WERI-Rb-1 (cell line): ENCODE data around the gene CCNB1IP1.
A peak's percentile ranks its signal among the peaks of the same experiment; 100 is the strongest.
"Not testable (repeated sequence)": the region's sequence is repeated elsewhere in the genome, so short reads cannot be mapped to it uniquely, and the experiment has no call there.

Experiments used
- DNase-seq: peaks from one replicate; pipeline ENCODE4 v3.0.0-alpha.2; 2020
- H3K27ac ChIP-seq: fragments of 250-450 bp; sonication (Bioruptor Pico); 2 replicates; pipeline ENCODE4 v1.5.1; 2020; ENCODE audit warnings: mild to moderate bottlenecking, moderate library complexity
- H3K27me3 ChIP-seq: fragments of 250-450 bp; sonication (Bioruptor Pico); 2 replicates; pipeline ENCODE4 v1.5.1; 2021; ENCODE audit warnings: mild to moderate bottlenecking, low read depth, moderate library complexity; ENCODE audit not compliant: insufficient read depth, severe bottlenecking
- H3K36me3 ChIP-seq: fragments of 250-450 bp; sonication (Bioruptor Pico); 2 replicates; pipeline ENCODE4 v1.5.1; 2020; ENCODE audit warnings: mild to moderate bottlenecking, moderate library complexity
- H3K4me3 ChIP-seq: 2 replicates; pipeline ENCODE4 v1.5.1; 2011; ENCODE audit warnings: low read depth, mild to moderate bottlenecking, control low read depth, low read length
- H3K9me3 ChIP-seq: fragments of 250-450 bp; sonication (Bioruptor Pico); 2 replicates; pipeline ENCODE4 v1.5.1; 2021; ENCODE audit warnings: mild to moderate bottlenecking, moderate library complexity; ENCODE audit not compliant: severe bottlenecking
- CTCF ChIP-seq: IDR thresholded peaks from 2 replicates; pipeline ENCODE4 v1.5.1; 2011; ENCODE audit warnings: low read depth, mild to moderate bottlenecking, control low read depth, inconsistent platforms, low read length

CCNB1IP1 gene

GRCh38 chr14:20295067-20295466 is 38.0 kb downstream of the CCNB1IP1 start:
- Histone ChIP-seq H3K27ac (no peak overlapping the region), H3K9me3 (no peaks in the 10 kb centered on the region), H3K4me3 (no peak overlapping the region), H3K27me3 (no peaks in the 10 kb centered on the region), H3K36me3 (peaks cover 43% of the 10 kb centered on the region)
- no peak for DNase-seq
- no peak for TF ChIP-seq CTCF

- Histone ChIP-seq H3K27me3 (no peaks in the 10 kb centered on the region), H3K9me3 (no peaks in the 10 kb centered on the region), H3K4me3 (no peak overlapping the region), H3K36me3 (peaks cover 41% of the 10 kb centered on the region), H3K27ac (no peak overlapping the region)
- no peak for TF ChIP-seq CTCF
- DNase-seq: no peak
Observed at GRCh38 chr14:20294636-20295035, 38.4 kb downstream of the CCNB1IP1 start.

- H3K36me3 ChIP-seq, H3K27me3 ChIP-seq, H3K9me3 ChIP-seq, DNase-seq, H3K4me3 ChIP-seq, H3K27ac ChIP-seq: not testable (repeated sequence)
Observed at GRCh38 chr14:20281998-20282397, 51.1 kb downstream of the CCNB1IP1 start.

- not testable (repeated sequence) for H3K9me3 ChIP-seq, H3K27ac ChIP-seq, H3K36me3 ChIP-seq, H3K27me3 ChIP-seq, H3K4me3 ChIP-seq
- DNase-seq: peak; percentile 7
Observed at GRCh38 chr14:20280265-20280664, 52.8 kb downstream of the CCNB1IP1 start.

GRCh38 chr14:20278414-20278813 is 54.7 kb downstream of the CCNB1IP1 start:
- H3K27ac ChIP-seq: no peak overlapping the region
- no peak overlapping the region for H3K4me3 ChIP-seq
- no peak for DNase-seq
- H3K9me3 ChIP-seq: no peaks in the 10 kb centered on the region
- H3K36me3 ChIP-seq: no peaks in the 10 kb centered on the region
- no peaks in the 10 kb centered on the region for H3K27me3 ChIP-seq
- no peak for TF ChIP-seq CTCF

GRCh38 chr14:20277409-20277808 is 55.7 kb downstream of the CCNB1IP1 start:
- no peaks in the 10 kb centered on the region for H3K9me3 ChIP-seq
- no peak overlapping the region for H3K4me3 ChIP-seq
- no peak overlapping the region for H3K27ac ChIP-seq
- no peaks in the 10 kb centered on the region for H3K27me3 ChIP-seq
- no peaks in the 10 kb centered on the region for H3K36me3 ChIP-seq
- DNase-seq: no peak
- TF ChIP-seq CTCF: no peak

GRCh38 chr14:20274062-20274461 is 59.0 kb downstream of the CCNB1IP1 start:
- H3K36me3 ChIP-seq: no peaks in the 10 kb centered on the region
- no peak for DNase-seq
- H3K4me3 ChIP-seq: no peak overlapping the region
- H3K27me3 ChIP-seq: peaks cover 10% of the 10 kb centered on the region
- no peak for TF ChIP-seq CTCF
- no peak overlapping the region for H3K27ac ChIP-seq
- no peaks in the 10 kb centered on the region for H3K9me3 ChIP-seq

GRCh38 chr14:20264361-20264760 is 68.7 kb downstream of the CCNB1IP1 start:
- H3K27ac ChIP-seq, H3K4me3 ChIP-seq, H3K36me3 ChIP-seq, H3K27me3 ChIP-seq, H3K9me3 ChIP-seq, DNase-seq: not testable (repeated sequence)
